Measurements from ENCODE around the gene SSH3.

SSH3 gene

GRCh38 chr11:67271541-67272284, 31.6 kb upstream of the SSH3 start:
- Mint-ChIP-seq H3K4me1 (ENCODE audit: low read depth in 2 of 2) (peaks cover 69 to 77% of the 10 kb centered on the region in 2 donors), H3K27me3 (no peaks in the 10 kb centered on the region), H3K36me3 (ENCODE audit: insufficient read depth) (peaks cover 90% of the 10 kb centered on the region), H3K9me3 (no peaks in the 10 kb centered on the region), H3K27ac (peak overlapping the region; percentile 95 to 99), H3K4me3 (peak overlapping the region; percentile 96 to 99)
- DNase-seq (peak; percentile 57 to 59 (median 57)), ATAC-seq (replicated peaks) (peak; percentile 43)

DNA sequence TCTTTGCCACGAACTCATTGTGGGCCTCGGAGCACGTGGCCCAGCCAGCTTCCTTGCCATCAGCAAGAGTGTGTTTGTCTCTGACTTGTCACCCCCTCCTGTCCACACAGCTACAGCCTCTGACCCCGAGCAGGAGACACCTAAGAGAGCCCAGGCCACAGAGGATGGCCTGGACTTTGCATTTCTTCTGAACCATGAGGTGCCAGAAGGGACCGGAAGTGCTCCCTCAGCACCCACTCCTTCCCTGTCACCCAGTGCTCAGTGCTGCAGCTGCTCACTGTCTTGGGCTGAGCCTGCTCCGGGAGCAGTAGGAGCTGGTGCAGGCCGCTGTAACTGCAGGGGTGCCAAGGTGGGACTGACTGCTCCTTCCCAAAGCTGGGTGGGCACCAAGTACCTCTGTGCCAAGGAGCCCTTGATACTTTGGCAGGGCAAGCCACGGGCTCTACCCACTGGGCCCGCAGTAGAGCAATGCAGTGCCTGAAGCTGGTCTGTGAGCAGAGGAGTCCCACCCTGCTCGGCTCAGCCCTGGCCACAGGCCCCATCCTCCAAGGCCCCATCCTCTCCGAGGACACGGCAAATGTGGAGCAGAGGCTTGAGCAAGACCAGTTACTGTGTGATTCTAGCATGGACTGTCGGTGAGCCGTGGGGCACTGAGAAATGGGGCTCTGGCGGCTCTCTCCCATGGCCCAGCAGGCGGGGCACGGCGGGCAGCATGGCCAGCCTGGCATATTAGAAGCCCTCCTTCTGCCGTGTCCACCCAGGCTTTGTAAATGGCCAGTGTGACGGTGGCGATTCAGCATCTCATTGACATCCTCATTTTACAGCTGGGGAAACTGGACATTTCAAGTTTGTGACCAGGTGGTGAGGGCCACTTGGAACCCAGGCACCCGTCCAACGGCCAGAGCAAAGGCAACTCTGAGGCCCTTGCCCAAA, 30.7 kb upstream of the SSH3 start:
- no peak for DNase-seq
- H3K4me3 Mint-ChIP-seq: peak overlapping the region; percentile 96 to 99
- H3K4me1 Mint-ChIP-seq (ENCODE audit: low read depth in 2 of 2): peaks cover 72 to 79% of the 10 kb centered on the region in 2 donors
- no peak for ATAC-seq (replicated peaks)
- peaks cover 91% of the 10 kb centered on the region for H3K36me3 Mint-ChIP-seq (ENCODE audit: insufficient read depth)
- peak overlapping the region; percentile 95 to 99 for H3K27ac Mint-ChIP-seq
- H3K27me3 Mint-ChIP-seq: no peaks in the 10 kb centered on the region
- no peaks in the 10 kb centered on the region for H3K9me3 Mint-ChIP-seq

GRCh38 chr11:67273260-67273990, 29.9 kb upstream of the SSH3 start:
- no peaks in the 10 kb centered on the region for H3K9me3 Mint-ChIP-seq
- H3K27me3 Mint-ChIP-seq: no peaks in the 10 kb centered on the region
- DNase-seq (no peak), ATAC-seq (replicated peaks) (no peak)
- peak overlapping the region; percentile 71 to 99 for H3K27ac Mint-ChIP-seq
- H3K4me3 Mint-ChIP-seq: peak overlapping the region; percentile 96 to 99
- peaks cover 90% of the 10 kb centered on the region for H3K36me3 Mint-ChIP-seq (ENCODE audit: insufficient read depth)
- H3K4me1 Mint-ChIP-seq (ENCODE audit: low read depth in 2 of 2): peaks cover 71 to 77% of the 10 kb centered on the region in 2 donors

DNA sequence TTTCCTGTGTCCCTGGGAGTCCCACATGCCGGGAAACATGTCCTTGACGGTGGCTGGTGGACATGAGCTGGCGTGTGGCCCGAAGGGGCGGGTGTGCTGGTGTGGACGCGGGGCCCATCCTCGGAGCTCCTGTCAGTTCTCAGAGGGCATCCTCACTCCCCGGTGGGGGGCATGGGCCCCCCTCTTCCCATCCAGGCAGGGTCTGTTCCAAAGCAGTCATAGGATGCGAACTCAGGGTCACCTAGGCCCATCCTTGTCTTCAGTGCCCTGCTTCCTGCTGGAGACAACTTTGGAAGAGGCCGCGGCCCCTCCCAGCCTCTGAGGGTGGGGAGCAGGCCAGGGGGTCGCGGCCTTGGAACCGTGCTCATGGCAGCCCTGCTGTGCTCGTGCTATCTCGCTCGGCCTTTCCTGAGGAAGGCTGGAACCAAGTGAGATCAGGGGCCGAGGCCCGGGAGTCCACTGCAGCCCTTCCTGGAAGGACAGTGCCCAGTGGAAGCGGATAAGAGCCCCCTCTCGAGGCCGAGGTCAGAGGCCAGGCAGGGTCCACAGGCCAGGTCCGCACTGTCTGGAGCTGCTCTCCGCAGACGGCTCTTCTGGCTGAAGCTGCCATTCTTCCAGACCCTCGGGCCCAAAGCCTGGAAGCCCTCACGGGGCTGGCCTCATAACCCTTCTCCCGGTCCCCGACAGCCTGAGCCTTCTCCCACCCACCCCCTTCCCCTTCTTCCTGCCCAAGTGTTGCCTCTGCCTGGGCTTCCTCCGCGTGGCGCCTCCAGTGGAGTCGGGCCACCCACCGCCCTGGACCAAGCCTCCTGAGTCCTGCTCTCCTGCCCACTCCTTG, 28.3 kb upstream of the SSH3 start:
- Mint-ChIP-seq H3K4me3 (peak overlapping the region; percentile 96 to 99), H3K27ac (peak overlapping the region; percentile 90 to 99)
- no peak for DNase-seq

DNA sequence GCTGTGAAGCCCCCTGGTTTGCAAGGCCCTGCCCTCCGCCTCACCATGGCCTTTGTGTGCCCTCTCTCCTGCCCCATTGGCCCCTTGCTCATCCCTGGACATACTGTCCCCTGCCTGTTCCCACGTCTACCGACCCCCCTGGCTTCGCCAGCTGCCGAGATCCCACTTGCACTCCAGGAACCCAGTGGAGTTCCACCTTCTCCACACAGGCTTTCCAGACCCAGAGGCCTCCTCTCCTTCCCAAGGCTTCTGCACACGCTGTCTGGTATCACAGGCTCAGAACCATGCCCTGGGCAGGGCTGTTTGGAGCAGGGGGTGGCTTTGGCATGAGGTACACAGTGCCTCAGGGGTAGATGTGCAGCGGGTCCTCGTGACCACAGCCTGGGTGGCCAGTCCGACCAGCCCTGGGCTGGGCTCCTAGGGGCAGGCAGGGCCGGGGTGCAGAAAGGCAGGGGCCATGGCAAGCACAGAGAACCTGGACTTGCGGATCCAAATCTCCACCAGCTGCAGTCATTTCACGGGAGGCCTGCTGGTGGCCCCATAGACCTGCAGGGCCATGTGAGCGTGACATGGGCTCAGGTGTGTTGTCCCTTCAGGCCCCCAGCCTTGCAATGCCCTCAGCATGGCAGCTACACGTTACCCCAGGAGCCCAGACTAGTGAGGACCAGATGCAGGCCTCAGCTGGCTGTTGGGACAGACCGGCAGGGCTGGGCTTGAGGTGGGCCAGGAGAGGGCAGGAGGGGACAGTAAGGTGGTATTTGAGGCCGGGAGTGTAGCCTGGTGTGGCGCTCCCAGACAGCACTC, 27.5 kb upstream of the SSH3 start:
- no peaks in the 10 kb centered on the region for H3K27me3 Mint-ChIP-seq

More for the DNA sequence above, 28.3 kb upstream of the SSH3 start:
- peaks cover 97% of the 10 kb centered on the region for H3K36me3 Mint-ChIP-seq (ENCODE audit: insufficient read depth)
- no peak for ATAC-seq (replicated peaks)
- peaks cover 74 to 78% of the 10 kb centered on the region in 2 donors for H3K4me1 Mint-ChIP-seq (ENCODE audit: low read depth in 2 of 2)
- H3K9me3 Mint-ChIP-seq: no peaks in the 10 kb centered on the region
- no peaks in the 10 kb centered on the region for H3K27me3 Mint-ChIP-seq

DNA sequence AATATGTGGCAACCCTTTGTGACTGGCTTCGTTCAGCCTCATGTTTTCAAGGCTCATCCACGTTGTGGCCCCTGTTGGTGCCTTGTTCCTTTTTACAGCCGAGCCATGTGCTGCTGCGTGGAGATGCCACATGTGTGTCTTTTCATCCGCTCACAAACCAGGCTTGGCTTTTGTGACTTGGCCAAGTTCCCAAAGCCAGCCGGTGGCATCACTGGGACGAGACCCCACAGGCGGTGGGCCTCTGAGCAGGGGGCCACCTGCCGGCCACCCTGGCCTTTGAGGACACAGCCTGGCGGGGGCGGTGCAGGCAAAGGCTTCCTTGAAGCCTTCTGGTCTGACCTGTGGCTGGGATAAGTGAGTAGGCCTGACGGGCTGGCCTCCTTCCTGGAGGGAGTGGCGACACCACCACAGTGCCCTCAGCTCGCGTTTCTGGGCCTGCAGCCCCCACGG, 26.5 kb upstream of the SSH3 start:
- peaks cover 61 to 63% of the 10 kb centered on the region in 2 donors for H3K4me1 Mint-ChIP-seq (ENCODE audit: low read depth in 2 of 2)
- peaks cover 97% of the 10 kb centered on the region for H3K36me3 Mint-ChIP-seq (ENCODE audit: insufficient read depth)
- DNase-seq: no peak
- H3K27ac Mint-ChIP-seq: peak overlapping the region; percentile 90 to 99
- ATAC-seq (replicated peaks): peak; percentile 22
- H3K4me3 Mint-ChIP-seq: peak overlapping the region; percentile 85 to 99
- no peaks in the 10 kb centered on the region for H3K9me3 Mint-ChIP-seq
- no peaks in the 10 kb centered on the region for H3K27me3 Mint-ChIP-seq

More for the DNA sequence above, 27.5 kb upstream of the SSH3 start:
- peaks cover 97% of the 10 kb centered on the region for H3K36me3 Mint-ChIP-seq (ENCODE audit: insufficient read depth)
- no peaks in the 10 kb centered on the region for H3K9me3 Mint-ChIP-seq
- H3K4me3 Mint-ChIP-seq: peak overlapping the region; percentile 85 to 99
- peak overlapping the region; percentile 90 to 99 for H3K27ac Mint-ChIP-seq
- ATAC-seq (replicated peaks) (no peak), DNase-seq (no peak)
- H3K4me1 Mint-ChIP-seq (ENCODE audit: low read depth in 2 of 2): peaks cover 71 to 73% of the 10 kb centered on the region in 2 donors

DNA sequence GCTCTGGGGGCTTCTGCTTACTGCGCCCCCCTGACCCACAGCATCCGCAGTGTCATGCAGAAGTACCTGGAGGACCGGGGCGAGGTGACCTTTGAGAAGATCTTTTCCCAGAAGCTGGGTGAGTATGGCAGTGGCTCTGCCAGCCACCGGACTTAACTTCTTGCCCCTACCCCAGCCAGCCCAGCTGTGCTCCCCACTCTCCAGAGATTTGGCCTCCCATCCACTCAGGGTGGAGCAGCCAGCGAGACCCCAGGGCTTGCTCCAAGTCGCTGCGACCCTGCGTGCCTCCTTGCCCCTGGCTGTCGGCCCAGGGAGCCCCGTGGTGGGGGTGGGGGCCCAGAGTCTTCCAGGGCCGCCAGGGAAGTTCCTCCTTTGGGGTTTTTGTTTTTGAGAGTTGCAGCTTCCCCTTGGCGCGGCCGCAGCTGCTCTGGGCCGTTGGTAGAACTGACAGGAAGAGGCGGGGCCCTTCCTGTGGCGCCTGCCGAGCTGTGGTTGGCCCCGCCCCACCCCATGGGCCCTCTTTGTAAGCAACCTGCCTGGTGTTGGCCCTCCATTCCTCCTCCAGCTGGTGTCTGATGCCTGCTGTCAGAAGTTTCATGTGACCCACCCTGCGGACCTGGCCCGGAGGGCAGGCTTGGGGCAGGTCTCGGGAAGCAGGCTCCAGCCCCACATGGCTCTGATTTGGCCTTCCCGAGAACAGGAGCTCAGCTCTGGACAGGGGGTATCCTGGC, 25.9 kb upstream of the SSH3 start:
- peak overlapping the region; percentile 90 to 99 for H3K27ac Mint-ChIP-seq
- H3K9me3 Mint-ChIP-seq: no peaks in the 10 kb centered on the region
- peak overlapping the region; percentile 85 to 99 for H3K4me3 Mint-ChIP-seq
- H3K4me1 Mint-ChIP-seq (ENCODE audit: low read depth in 2 of 2): peaks cover 57 to 60% of the 10 kb centered on the region in 2 donors
- DNase-seq (peak; percentile 85 to 90 (median 89)), ATAC-seq (replicated peaks) (peak; percentile 92)
- peaks cover 97% of the 10 kb centered on the region for H3K36me3 Mint-ChIP-seq (ENCODE audit: insufficient read depth)
- no peaks in the 10 kb centered on the region for H3K27me3 Mint-ChIP-seq

DNA sequence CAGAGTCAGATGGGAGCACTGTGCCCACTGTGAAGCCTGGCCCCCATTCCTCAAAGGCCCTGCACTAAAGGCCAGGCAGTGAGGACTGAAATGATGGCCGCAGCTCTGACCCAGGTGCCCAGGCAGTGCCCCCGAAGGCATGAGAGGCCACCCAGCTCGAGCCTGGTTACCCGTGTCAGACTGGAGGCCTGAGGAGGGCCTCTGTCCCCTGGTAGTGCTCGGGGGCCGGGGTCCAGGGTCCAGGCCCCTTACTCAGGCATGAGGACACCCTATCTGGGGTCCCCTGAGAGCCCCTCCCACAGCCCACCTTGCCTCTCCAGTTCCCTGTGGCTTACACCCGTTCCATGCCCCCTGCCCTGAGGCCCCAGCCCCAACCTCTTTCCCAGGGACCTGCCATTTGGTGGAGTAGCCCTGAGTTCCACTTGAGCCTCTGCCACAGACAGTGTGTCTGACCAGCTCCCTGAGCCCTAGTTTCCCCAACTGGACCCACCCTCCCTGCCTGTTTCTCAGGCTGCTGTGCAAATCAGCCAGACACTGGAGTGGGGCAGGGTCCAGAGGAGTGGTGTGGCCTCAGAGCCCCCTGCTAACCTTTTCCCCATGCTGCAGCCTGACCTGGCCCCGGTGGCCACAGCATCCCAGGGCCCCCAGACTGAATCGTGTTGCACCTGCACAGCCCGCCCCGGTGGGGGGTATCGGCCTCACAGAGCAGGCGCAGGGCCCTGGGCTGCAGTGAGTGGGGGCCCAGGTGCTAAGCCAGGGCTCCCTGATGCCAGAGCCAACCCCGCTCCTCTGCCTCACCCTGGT, 25.0 kb upstream of the SSH3 start:
- Mint-ChIP-seq H3K36me3 (ENCODE audit: insufficient read depth) (peaks cover 97% of the 10 kb centered on the region), H3K27me3 (no peaks in the 10 kb centered on the region), H3K27ac (peak overlapping the region; percentile 90 to 99), H3K9me3 (no peaks in the 10 kb centered on the region), H3K4me1 (ENCODE audit: low read depth in 2 of 2) (peaks cover 51 to 53% of the 10 kb centered on the region in 2 donors), H3K4me3 (peak overlapping the region; percentile 85 to 99)
- ATAC-seq (replicated peaks): no peak
- no peak for DNase-seq

- ATAC-seq (replicated peaks): no peak
- H3K9me3 Mint-ChIP-seq: no peaks in the 10 kb centered on the region
- DNase-seq: no peak
Observed at GRCh38 chr11:67278939-67279588, 24.3 kb upstream of the SSH3 start.

DNA sequence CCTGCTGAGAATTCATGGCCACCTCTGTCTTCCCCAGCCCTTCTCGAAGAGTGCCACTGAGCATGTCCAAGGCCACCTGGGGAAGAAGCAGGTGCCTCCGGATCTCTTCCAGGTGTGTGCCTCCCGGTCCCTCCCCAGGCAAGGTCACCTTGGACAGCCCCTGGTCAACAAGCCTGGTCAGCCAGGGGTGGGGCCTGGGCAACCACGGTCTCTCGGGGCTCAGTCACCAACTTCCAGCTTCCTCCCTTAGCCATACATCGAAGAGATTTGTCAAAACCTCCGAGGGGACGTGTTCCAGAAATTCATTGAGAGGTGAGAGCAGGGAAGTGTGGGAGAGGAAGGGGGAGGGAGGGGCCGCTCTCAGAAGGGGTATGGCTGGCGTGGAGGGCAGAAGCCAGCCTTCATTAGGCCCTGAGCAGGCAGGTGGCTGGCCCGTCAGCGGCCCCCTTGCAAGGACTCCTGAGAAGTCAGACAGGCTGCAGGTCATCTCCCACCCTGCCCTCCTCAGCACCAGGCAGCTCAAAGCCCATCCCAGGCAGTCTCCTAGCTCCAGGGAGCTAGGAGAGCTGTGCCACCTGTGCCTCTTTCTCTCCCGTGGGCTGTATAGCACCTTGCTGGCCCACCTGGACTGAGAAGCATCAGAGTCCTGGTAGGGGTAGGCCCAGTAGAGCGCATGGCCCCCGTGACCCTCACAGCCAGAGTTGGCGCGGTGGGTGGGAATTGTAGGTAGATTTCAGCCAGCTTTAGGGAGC, 23.6 kb upstream of the SSH3 start:
- no peak for DNase-seq
- H3K27me3 Mint-ChIP-seq: no peaks in the 10 kb centered on the region

More at GRCh38 chr11:67278939-67279588, 24.3 kb upstream of the SSH3 start:
- Mint-ChIP-seq H3K4me1 (ENCODE audit: low read depth in 2 of 2) (peaks cover 51 to 53% of the 10 kb centered on the region in 2 donors), H3K36me3 (ENCODE audit: insufficient read depth) (peaks cover 96% of the 10 kb centered on the region), H3K27me3 (no peaks in the 10 kb centered on the region), H3K27ac (peak overlapping the region; percentile 90 to 99), H3K4me3 (peak overlapping the region; percentile 85 to 99)

More for the DNA sequence above, 23.6 kb upstream of the SSH3 start:
- Mint-ChIP-seq H3K4me3 (peak overlapping the region in 1 of 2 donors; percentile 21), H3K27ac (peak overlapping the region; percentile 90 to 99), H3K4me1 (ENCODE audit: low read depth in 2 of 2) (peaks cover 48% of the 10 kb centered on the region in 2 donors), H3K9me3 (no peaks in the 10 kb centered on the region), H3K36me3 (ENCODE audit: insufficient read depth) (peaks cover 96% of the 10 kb centered on the region)
- no peak for ATAC-seq (replicated peaks)
